ENCODE results near the gene CEP57L1.

GRCh38 chr6:109183109-109183650 lies 87.9 kb downstream of the CEP57L1 start:
- no peak for TF ChIP-seq EZH2 (IDR thresholded peaks at IDR 0.05; ENCODE audit: low read length, missing control alignments)
- TF ChIP-seq, protein P1, sequence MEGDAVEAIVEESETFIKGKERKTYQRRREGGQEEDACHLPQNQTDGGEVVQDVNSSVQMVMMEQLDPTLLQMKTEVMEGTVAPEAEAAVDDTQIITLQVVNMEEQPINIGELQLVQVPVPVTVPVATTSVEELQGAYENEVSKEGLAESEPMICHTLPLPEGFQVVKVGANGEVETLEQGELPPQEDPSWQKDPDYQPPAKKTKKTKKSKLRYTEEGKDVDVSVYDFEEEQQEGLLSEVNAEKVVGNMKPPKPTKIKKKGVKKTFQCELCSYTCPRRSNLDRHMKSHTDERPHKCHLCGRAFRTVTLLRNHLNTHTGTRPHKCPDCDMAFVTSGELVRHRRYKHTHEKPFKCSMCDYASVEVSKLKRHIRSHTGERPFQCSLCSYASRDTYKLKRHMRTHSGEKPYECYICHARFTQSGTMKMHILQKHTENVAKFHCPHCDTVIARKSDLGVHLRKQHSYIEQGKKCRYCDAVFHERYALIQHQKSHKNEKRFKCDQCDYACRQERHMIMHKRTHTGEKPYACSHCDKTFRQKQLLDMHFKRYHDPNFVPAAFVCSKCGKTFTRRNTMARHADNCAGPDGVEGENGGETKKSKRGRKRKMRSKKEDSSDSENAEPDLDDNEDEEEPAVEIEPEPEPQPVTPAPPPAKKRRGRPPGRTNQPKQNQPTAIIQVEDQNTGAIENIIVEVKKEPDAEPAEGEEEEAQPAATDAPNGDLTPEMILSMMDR (conservative IDR thresholded peaks at IDR 0.05 in 1 of 2, IDR thresholded peaks at IDR 0.05 in 1 of 2; ENCODE audit: low read depth in 1 of 2, low read length in 2 of 2): no peak

Data from fibroblast of lung (primary cell).